PC-3 (cell line): Measurements from ENCODE around the gene SDK1.

Source experiments
- CTCF ChIP-seq: fragments of 300-600 bp; sonication (generic); conservative IDR thresholded peaks from 2 replicates; pipeline ENCODE4 v1.5.1; 2017; ENCODE audit warnings: antibody characterized with exemption, low read depth, mild to moderate bottlenecking, low read length
- EZH2 ChIP-seq: fragments of 300-600 bp; sonication (generic); IDR thresholded peaks from one replicate; pipeline ENCODE4 v1.6.1; 2017; ENCODE audit warnings: antibody characterized with exemption, mild to moderate bottlenecking, low read length; ENCODE audit not compliant: unreplicated experiment
- EZH2phosphoT487 ChIP-seq: fragments of 300-600 bp; sonication (generic); IDR thresholded peaks from 2 replicates; pipeline ENCODE4 v1.6.1; 2018; ENCODE audit warnings: mild to moderate bottlenecking, antibody characterized with exemption, low read length, borderline replicate concordance

DNA sequence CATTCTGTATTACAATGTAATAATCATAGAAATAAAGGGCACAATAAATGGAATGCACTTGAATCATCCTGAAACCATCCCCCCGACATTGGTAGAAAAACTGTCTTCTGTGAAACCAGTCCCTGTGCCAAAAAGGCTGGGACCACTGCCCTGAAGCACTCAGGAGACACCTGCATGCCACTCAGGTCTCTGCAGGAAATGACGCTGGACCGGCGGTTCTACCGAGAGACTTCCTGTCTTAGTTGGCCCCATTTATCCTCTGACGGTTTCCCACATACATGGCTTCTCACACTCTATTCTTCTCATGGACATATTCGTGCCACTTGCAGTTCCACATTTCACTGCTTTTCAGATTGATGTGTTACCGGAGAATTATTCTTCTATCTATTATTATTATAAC lies 617.5 kb downstream of the SDK1 start:
- TF ChIP-seq CTCF (no peak), EZH2 (no peak), EZH2phosphoT487 (no peak)
